Esophagus muscularis mucosa (tissue), 4 donors: ENCODE measurements around the gene C1QA.

Source experiments
- EP300 ChIP-seq: sonication (generic); formaldehyde crosslinking; IDR thresholded peaks from one replicate; pipeline ENCODE4 v1.6.1; 2017; ENCODE audit warnings: antibody characterized with exemption
- POLR2A ChIP-seq: fragments of 450-650 bp; IDR thresholded peaks from one replicate; pipeline ENCODE4 v1.6.1; 2017; ENCODE audit warnings: antibody characterized with exemption, moderate library complexity, mild to moderate bottlenecking, low read depth
- POLR2AphosphoS5 ChIP-seq, 2 donors: sonication (generic); formaldehyde crosslinking; IDR thresholded peaks; one replicate each; pipeline ENCODE4 v1.6.1; 2017; ENCODE audit warnings: antibody characterized with exemption in 2 of 2
- TF ChIP-seq, protein P1 (sequence below), 3 experiments: fragments of 200-600 bp in 2 of 3; fragments of 450-650 bp in 1 of 3; sonication (generic) in 2 of 3; IDR thresholded peaks; one replicate each; pipeline ENCODE4 v1.5.1; 2017 to 2019; ENCODE audit warnings: antibody characterized with exemption in 3 of 3, mild to moderate bottlenecking in 2 of 3, moderate library complexity in 1 of 3

- TF ChIP-seq, protein P1, sequence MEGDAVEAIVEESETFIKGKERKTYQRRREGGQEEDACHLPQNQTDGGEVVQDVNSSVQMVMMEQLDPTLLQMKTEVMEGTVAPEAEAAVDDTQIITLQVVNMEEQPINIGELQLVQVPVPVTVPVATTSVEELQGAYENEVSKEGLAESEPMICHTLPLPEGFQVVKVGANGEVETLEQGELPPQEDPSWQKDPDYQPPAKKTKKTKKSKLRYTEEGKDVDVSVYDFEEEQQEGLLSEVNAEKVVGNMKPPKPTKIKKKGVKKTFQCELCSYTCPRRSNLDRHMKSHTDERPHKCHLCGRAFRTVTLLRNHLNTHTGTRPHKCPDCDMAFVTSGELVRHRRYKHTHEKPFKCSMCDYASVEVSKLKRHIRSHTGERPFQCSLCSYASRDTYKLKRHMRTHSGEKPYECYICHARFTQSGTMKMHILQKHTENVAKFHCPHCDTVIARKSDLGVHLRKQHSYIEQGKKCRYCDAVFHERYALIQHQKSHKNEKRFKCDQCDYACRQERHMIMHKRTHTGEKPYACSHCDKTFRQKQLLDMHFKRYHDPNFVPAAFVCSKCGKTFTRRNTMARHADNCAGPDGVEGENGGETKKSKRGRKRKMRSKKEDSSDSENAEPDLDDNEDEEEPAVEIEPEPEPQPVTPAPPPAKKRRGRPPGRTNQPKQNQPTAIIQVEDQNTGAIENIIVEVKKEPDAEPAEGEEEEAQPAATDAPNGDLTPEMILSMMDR (IDR thresholded peaks at IDR 0.05), result no peak
- TF ChIP-seq POLR2AphosphoS5 (IDR thresholded peaks at IDR 0.05) (no peak), POLR2A (no peak), EP300 (no peak)
Measured at GRCh38 chr1:22685591-22686059, 49.2 kb downstream of the C1QA start.
